Psoas muscle (tissue), 8 donors: ENCODE data around the gene RAPGEF6. TPM values are rescaled to one million over a fixed set of nuclear protein-coding genes. Genes with fewer than 3 reads are reported as not detected.
A peak's percentile ranks its signal among the peaks of the same experiment; 100 is the strongest.
"Not testable (repeated sequence)": the region's sequence is repeated elsewhere in the genome, so short reads cannot be mapped to it uniquely, and the experiment has no call there.

Source experiments
- ATAC-seq, 4 donors: fragments of 200-7000 bp; cut with Tn5 transposase; one replicate each; pipeline ENCODE4 v1.9.1; 2020; ENCODE audit warnings: moderate library complexity in 3 of 4, mild to moderate bottlenecking in 2 of 4
- DNase-seq, 2 donors: peaks; one replicate each; pipeline ENCODE4 v3.0.0-alpha.2; 2020
- H3K27ac ChIP-seq: fragments of 200-600 bp; one replicate; pipeline ENCODE4 v1.8.0; 2022
- H3K27me3 ChIP-seq, 3 donors: fragments of 200-600 bp in 1 of 3; one replicate each; pipeline versions ENCODE4 v1.6.1 to v1.8.0; 2013 to 2022; ENCODE audit warnings: low read length in 2 of 3, mild to moderate bottlenecking in 2 of 3, moderate library complexity in 1 of 3; ENCODE audit not compliant: insufficient read depth in 3 of 3
- H3K36me3 ChIP-seq, 2 donors: fragments of 200-600 bp in 1 of 2; one replicate each; pipeline versions ENCODE4 v1.6.1 to v1.8.0; 2013 to 2022; ENCODE audit warnings: low read depth in 1 of 2, mild to moderate bottlenecking in 1 of 2, moderate library complexity in 1 of 2; ENCODE audit not compliant: insufficient read depth in 1 of 2
- H3K4me1 ChIP-seq: fragments of 200-600 bp; one replicate; pipeline ENCODE4 v1.8.0; 2022
- H3K4me3 ChIP-seq: fragments of 200-600 bp; one replicate; pipeline ENCODE4 v1.8.0; 2022; ENCODE audit warnings: mild to moderate bottlenecking
- H3K9me3 ChIP-seq: fragments of 200-600 bp; one replicate; pipeline ENCODE4 v1.8.0; 2022
- WGBS, 3 donors: extraction: QIAGEN DNeasy Blood & Tissue Kit; methylation state at CpG; one replicate each; pipeline versions ENCODE4 v1.1.6 to v1.1.7; 2013; 5-methylcytosine and 5-hydroxymethylcytosine counted together
- intact Hi-C, 2 donors: fragments of 100-400 bp; cut with DNase I; formaldehyde crosslinking; loops; one replicate each; pipeline versions ENCODE4 v1.11.0 to v1.14.2; 2022
- polyA plus RNA-seq, 3 donors: library from polyadenylated mRNA; stranded (reverse); fragments of 200-250 nt; gene quantifications; one replicate each; pipeline ENCODE4 v1.2.3, GENCODE V29; 2013
- total RNA-seq, 4 donors: library from RNA; stranded (reverse); fragmentation: NEBNext Ultra II Directional in 2 of 4; extraction: Animal tissue kit (Norgen Biotek cat#: 25700) in 2 of 4; gene quantifications; one replicate each; pipeline versions ENCODE4 v1.2.1 to v1.2.4, GENCODE V29; 2021 to 2023
- TF ChIP-seq, protein P1 (sequence below): fragments of 200-600 bp; IDR thresholded peaks from one replicate; pipeline ENCODE4 v1.8.0; 2022; ENCODE audit warnings: antibody characterized with exemption
- donor health status: healthy with polysubstance abuse.
- donor health status: DM: no; HTN: no; CAD: no; lungs with moderate emphysema.
- donor health status: Bipolar disorder and iron deficiency.
- donor health status: healthy.
- donor health status: DM: yes; HTN: yes; CAD: no.
- donor health status: DM: no; HTN: no; CAD: no.
- donor health status: DM: no; HTN: no; CAD: no.
- donor health status: DM: yes; HTN: yes; CAD: no.

RAPGEF6 gene
- total and polyA plus RNA-seq, 7 donors = 1.7 to 14.1 (median 6.9) TPM

DNA sequence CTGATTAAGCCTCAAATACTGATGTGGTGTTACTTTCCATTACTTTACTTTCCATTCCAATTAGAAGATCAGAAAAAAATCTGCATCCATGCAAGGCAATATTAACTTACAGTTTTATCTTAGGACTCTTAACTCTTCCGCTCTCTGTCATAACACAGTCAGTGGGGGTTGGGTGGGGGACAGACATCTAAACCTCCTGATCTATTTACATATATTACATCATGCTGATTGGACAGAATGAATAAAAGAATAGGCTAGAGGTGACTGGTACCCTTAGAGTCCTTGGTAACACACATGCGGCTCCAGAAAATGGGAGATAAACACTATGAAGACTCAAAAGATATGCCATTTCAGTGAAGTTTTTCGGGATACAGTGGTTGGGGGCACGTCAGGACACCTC, 27.6 kb downstream of the RAPGEF6 start:
- no peak overlapping the region for H3K27ac ChIP-seq
- H3K4me3 ChIP-seq = no peak overlapping the region
- intact Hi-C loops = loop anchor here in 1 of 2 donors (10.0 kb wide), 1 partner anchor 197 kb away; no protein-coding TSS in a partner anchor
- H3K27me3 ChIP-seq = no peaks in the 10 kb centered on the region
- TF ChIP-seq, protein P1, sequence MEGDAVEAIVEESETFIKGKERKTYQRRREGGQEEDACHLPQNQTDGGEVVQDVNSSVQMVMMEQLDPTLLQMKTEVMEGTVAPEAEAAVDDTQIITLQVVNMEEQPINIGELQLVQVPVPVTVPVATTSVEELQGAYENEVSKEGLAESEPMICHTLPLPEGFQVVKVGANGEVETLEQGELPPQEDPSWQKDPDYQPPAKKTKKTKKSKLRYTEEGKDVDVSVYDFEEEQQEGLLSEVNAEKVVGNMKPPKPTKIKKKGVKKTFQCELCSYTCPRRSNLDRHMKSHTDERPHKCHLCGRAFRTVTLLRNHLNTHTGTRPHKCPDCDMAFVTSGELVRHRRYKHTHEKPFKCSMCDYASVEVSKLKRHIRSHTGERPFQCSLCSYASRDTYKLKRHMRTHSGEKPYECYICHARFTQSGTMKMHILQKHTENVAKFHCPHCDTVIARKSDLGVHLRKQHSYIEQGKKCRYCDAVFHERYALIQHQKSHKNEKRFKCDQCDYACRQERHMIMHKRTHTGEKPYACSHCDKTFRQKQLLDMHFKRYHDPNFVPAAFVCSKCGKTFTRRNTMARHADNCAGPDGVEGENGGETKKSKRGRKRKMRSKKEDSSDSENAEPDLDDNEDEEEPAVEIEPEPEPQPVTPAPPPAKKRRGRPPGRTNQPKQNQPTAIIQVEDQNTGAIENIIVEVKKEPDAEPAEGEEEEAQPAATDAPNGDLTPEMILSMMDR = no peak
- H3K9me3 ChIP-seq = no peaks in the 10 kb centered on the region
- H3K4me1 ChIP-seq = peaks cover 35% of the 10 kb centered on the region
- WGBS, 3 donors = 79 to 93% (median 88%) methylated on average over 4 of the region's 4 CpGs
- DNase-seq = no peak
- ATAC-seq = peak in 3 of 4 donors; percentile 54 to 68 (median 66)
- H3K36me3 ChIP-seq = peaks cover 0 to 11% of the 10 kb centered on the region in 2 donors

DNA sequence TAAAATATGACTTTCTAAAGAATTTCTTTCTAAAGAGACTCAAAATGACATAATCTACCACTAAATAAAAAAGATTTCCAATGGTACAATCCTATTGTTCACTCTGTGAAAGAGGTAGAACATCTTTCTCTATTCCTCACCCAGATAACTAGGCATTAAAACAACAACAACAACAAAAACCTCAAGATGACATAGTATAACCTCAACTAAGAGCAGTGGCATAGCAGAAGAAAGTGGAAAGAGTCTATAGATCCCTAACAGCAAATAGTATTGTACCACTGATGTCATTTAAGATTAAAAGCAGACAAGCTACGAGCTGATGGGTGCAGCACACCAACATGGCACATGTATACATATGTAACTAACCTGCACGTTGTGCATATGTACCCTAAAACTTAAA, 29.9 kb downstream of the RAPGEF6 start:
- no peak for ATAC-seq
- peaks cover 30% of the 10 kb centered on the region for H3K4me1 ChIP-seq
- no peaks in the 10 kb centered on the region for H3K27me3 ChIP-seq
- WGBS, 3 donors = 93 to 96% (median 95%) methylated on average over 2 of the region's 2 CpGs
- peaks cover 0 to 21% of the 10 kb centered on the region in 2 donors for H3K36me3 ChIP-seq
- H3K27ac ChIP-seq = no peak overlapping the region
- no peak overlapping the region for H3K4me3 ChIP-seq
- intact Hi-C loops = loop anchor here in 1 of 2 donors (10.0 kb wide), 1 partner anchor 200 kb away; no protein-coding TSS in a partner anchor
- no peaks in the 10 kb centered on the region for H3K9me3 ChIP-seq
- TF ChIP-seq, protein P1 = no peak
- DNase-seq = no peak

DNA sequence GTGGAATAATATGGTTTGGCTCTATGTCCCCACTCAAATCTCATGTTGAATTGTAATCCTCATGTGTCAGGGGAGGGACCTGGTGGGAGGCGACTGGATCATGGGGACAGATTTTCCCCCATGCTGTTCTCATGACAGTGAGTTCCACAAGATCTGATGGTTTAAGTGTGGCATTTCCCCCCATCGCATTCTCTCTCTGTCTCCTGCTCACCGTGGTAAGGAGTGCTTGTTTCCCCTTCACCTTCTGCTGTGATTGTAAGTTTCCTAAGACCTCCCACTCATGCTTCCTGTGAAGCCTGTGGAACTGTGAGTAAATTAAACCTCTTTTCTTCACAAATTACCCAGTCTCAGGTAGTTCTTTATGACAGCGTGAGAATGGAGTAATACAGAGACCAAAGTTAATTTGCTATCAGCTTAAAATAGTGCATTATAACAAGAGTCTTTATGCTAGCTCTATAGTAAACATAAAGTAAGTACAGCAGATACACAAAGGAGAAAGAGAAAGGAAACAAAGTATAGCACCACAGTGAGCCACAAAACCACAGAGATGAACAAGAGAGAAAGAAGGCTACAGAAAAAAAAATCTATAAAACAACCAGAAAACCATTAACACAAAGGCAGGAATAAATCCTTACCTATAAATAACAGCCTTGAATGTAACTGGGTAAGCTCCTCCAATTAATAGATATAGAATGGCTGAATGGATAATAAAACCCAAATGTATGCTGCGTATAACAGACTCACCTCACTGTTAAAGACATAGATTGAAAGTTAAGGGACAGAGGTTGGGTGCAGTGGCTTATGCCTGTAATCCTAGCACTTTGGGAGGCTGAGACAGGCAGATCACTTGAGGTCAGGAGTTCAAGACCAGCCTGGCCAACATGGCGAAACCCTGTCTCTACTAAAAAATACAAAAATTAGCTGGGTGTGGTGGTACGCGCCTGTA, 39.7 kb downstream of the RAPGEF6 start:
- ATAC-seq (no peak), DNase-seq (no peak)
- 94 to 95% (median 94%) methylated on average over 8 of the region's 8 CpGs for WGBS, 3 donors
- peaks cover 9% of the 10 kb centered on the region for H3K4me1 ChIP-seq
- TF ChIP-seq, protein P1 = no peak
- H3K9me3 ChIP-seq = no peaks in the 10 kb centered on the region
- no peaks in the 10 kb centered on the region for H3K27me3 ChIP-seq
- no peak overlapping the region for H3K27ac ChIP-seq
- H3K36me3 ChIP-seq = no peaks in the 10 kb centered on the region
- intact Hi-C loops = no loop called here
- no peak overlapping the region for H3K4me3 ChIP-seq

DNA sequence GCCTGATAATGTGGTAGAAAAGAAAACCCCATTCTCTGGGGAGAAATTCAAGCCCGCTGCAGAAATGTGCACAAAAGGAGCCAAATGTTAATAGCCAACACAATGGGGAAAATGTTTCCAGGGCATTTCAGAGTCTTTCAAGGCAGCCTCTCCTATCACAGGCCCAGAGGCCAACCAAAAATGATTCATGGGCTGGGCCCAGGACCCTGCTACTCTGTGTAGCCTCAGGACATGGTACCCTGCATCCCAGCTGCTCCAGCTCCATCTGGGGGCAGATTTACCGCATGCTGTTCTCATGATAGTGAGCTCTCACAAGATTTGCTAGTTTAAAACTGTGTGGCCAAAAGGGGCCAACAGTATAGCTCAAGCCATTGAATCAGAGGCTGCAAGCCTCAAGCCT, 41.1 kb downstream of the RAPGEF6 start:
- ATAC-seq (no peak), DNase-seq (no peak)
- Histone ChIP-seq H3K9me3 (no peaks in the 10 kb centered on the region), H3K36me3 (no peaks in the 10 kb centered on the region), H3K4me3 (no peak overlapping the region), H3K27ac (no peak overlapping the region), H3K27me3 (no peaks in the 10 kb centered on the region), H3K4me1 (peaks cover 9% of the 10 kb centered on the region)
- intact Hi-C loops = loop anchor here (2.0 to 5.0 kb wide), 2 partner anchors 413 to 468 kb away; partner anchors contain the start of gene IL3 (in 1 of the 2)
- WGBS, 3 donors = 72 to 85% (median 72%) methylated on average over 2 of the region's 2 CpGs
- TF ChIP-seq, protein P1 = no peak

DNA sequence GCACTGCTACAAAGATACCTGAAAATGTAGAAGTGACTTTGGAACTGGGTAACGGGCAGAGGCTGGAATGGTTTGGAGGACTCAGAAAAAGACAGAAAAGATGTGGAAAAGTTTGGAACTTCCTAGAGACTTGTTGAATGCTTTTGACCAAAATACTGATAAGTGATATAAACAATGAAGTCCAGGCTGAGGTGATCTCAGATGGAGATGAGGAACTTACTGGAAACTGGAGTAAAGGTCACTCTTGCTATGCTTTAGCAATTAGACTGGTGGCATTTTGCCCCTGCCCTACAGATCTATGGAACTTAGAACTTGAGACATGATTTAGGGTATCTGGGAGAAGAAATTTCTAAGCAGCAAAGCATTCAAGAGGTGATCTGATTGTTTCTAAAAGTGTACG, 41.6 kb downstream of the RAPGEF6 start:
- intact Hi-C loops = loop anchor here (2.0 to 5.0 kb wide), 2 partner anchors 413 to 469 kb away; partner anchors contain the start of gene IL3 (in 1 of the 2)
- not testable (repeated sequence) for H3K27me3 ChIP-seq, H3K36me3 ChIP-seq, DNase-seq, ATAC-seq, H3K4me3 ChIP-seq, H3K9me3 ChIP-seq, H3K27ac ChIP-seq, H3K4me1 ChIP-seq
- WGBS, 3 donors = 67 to 74% (median 69%) methylated on average over 2 of the region's 2 CpGs
